Kidney (tissue), 14 donors: ENCODE measurements around the gene TRMT6. TPM values are rescaled to one million over a fixed set of nuclear protein-coding genes. Genes with fewer than 3 reads are reported as not detected.

Source experiments
- DNase-seq, 5 donors: peaks; one replicate each; pipeline ENCODE4 v3.0.0-alpha.2; 2013 to 2020
- FAIRE-seq: peaks from 2 replicates; lab custom pipeline; 2012; peaks lifted over from hg19 to GRCh38; lab: Jason Lieb, UNC
- H3K27ac ChIP-seq, 2 donors: one replicate each; pipeline ENCODE4 v1.7.0; 2013; ENCODE audit warnings: low read depth in 2 of 2, low read length in 2 of 2, inconsistent platforms in 1 of 2
- H3K27me3 ChIP-seq: one replicate; pipeline ENCODE4 v1.7.1; 2013; ENCODE audit warnings: low read length, inconsistent platforms; ENCODE audit not compliant: control insufficient read depth, insufficient read depth
- H3K36me3 ChIP-seq, 3 donors: one replicate each; pipeline versions ENCODE4 v1.7.0 to v1.7.1; 2013; ENCODE audit warnings: low read length in 3 of 3, control low read depth in 1 of 3, inconsistent platforms in 1 of 3; ENCODE audit not compliant: insufficient read depth in 3 of 3, control insufficient read depth in 2 of 3
- H3K4me1 ChIP-seq, 3 donors: one replicate each; pipeline versions ENCODE4 v1.7.0 to v1.7.1; 2013; ENCODE audit warnings: low read length in 3 of 3, inconsistent platforms in 1 of 3, low read depth in 1 of 3; ENCODE audit not compliant: control insufficient read depth in 2 of 3, insufficient read depth in 2 of 3
- H3K4me3 ChIP-seq, 3 donors: one replicate each; pipeline versions ENCODE4 v1.7.0 to v1.8.1; 2013; ENCODE audit warnings: low read length in 3 of 3, control low read depth in 1 of 3, inconsistent platforms in 1 of 3
- H3K9ac ChIP-seq, 3 donors: one replicate each; pipeline versions ENCODE4 v1.7.0 to v1.7.1; 2013; ENCODE audit warnings: low read length in 3 of 3, control low read depth in 1 of 3, inconsistent platforms in 1 of 3
- H3K9me3 ChIP-seq, 3 donors: one replicate each; pipeline versions ENCODE4 v1.7.0 to v1.7.1; 2013; ENCODE audit warnings: low read length in 3 of 3, control low read depth in 1 of 3, inconsistent platforms in 1 of 3; ENCODE audit not compliant: control insufficient read depth in 2 of 3, insufficient read depth in 1 of 3
- CTCF ChIP-seq: IDR thresholded peaks from 3 replicates; pipeline ENCODE4 v1.5.1; 2012; ENCODE audit warnings: mild to moderate bottlenecking, moderate library complexity, borderline replicate concordance; ENCODE audit not compliant: insufficient read depth; ENCODE audit errors: extremely low read depth
- intact Hi-C: fragments of 100-400 bp; cut with DNase I; formaldehyde crosslinking; loops from one replicate; pipeline ENCODE4 v1.11.1; 2022
- polyA plus RNA-seq: library from polyadenylated mRNA; stranded (reverse); fragments of 350-450 nt; fragmentation: Illumina TruSeq; extraction: RNeasy Lipid Tissue Mini Kit (QIAGEN cat#74804); gene quantifications from one replicate; pipeline ENCODE4 v1.2.3, GENCODE V29; 2014; ENCODE audit warnings: low read depth, low replicate concordance; ENCODE audit not compliant: insufficient read depth
- total RNA-seq: library from RNA; stranded (reverse); fragmentation: NEBNext Ultra II Directional; extraction: Animal tissue kit (Norgen Biotek cat#: 25700); gene quantifications from one replicate; pipeline ENCODE4 v1.2.1, GENCODE V29; 2021
- donor health status: control.
- donor health status: control.
- donor health status: control.
- donor health status: control.
- donor health status: control.
- donor health status: DM: yes; HTN: yes; CAD: no.
- donor health status: Normal renal cell carcinoma (clear cell type).

The TRMT6 gene
- total and polyA plus RNA-seq, 2 donors from 2014 or later = 9.1 to 12.3 TPM

DNA sequence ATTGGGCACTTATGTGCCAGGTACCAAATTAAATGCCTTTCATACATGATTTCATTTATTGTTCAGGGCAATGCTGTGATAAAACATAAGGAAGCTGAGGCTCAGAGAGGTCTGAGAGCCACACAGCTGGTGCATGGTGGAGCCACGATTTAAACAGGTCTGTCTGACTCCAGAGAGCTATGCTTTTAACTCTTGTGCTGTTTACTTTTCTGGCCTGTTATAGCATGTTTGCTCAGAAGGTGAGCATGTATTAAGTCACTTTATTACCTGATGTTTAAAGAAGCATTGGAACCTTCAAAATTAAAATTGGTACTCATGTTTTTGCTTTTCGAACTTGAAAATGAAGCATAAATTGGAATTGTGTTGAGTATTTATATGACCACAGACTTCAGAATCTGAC, 26.9 kb upstream of the TRMT6 start:
- Histone ChIP-seq H3K27ac (no peak overlapping the region), H3K9ac (no peak overlapping the region), H3K4me1 (peaks cover 0 to 4% (median 0%) of the 10 kb centered on the region in 3 donors), H3K27me3 (no peaks in the 10 kb centered on the region), H3K4me3 (no peak overlapping the region), H3K9me3 (no peaks in the 10 kb centered on the region), H3K36me3 (peaks cover 0 to 4% (median 0%) of the 10 kb centered on the region in 3 donors)
- no peak for TF ChIP-seq CTCF
- DNase-seq = no peak
- intact Hi-C loops = no loop called here
- FAIRE-seq = no peak

- intact Hi-C loops = no loop called here
- no peak for FAIRE-seq
Measured at GRCh38 chr20:5975778-5976177, 25.4 kb upstream of the TRMT6 start.

DNA sequence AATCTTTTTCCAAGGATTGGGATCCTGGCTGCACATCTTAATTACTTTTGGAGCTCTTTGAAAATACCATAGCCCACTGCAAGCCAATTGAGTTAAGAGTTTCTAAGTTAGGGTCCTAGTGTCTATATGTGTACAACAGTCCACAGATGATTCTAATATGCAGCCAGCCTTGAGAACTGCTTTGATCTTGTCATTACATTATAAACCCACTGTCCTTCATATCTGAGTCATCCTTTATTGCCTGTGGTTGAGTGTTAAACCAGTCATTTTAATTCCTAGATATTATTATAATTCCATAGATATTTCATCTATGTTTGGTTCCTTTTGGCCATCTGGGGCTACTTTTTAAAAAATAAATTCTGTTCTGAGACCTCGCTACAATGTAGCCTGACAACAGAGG, 24.2 kb upstream of the TRMT6 start:
- H3K27me3 ChIP-seq = no peaks in the 10 kb centered on the region
- intact Hi-C loops = no loop called here
- DNase-seq = no peak
- no peaks in the 10 kb centered on the region for H3K9me3 ChIP-seq
- FAIRE-seq = no peak
- H3K4me1 ChIP-seq = no peaks in the 10 kb centered on the region
- H3K4me3 ChIP-seq = no peak overlapping the region
- no peak overlapping the region for H3K9ac ChIP-seq
- no peak overlapping the region for H3K27ac ChIP-seq
- TF ChIP-seq CTCF = no peak
- peaks cover 0 to 4% (median 0%) of the 10 kb centered on the region in 3 donors for H3K36me3 ChIP-seq

More at GRCh38 chr20:5975778-5976177, 25.4 kb upstream of the TRMT6 start:
- no peaks in the 10 kb centered on the region for H3K27me3 ChIP-seq
- H3K4me1 ChIP-seq = peaks cover 0 to 4% (median 0%) of the 10 kb centered on the region in 3 donors
- peaks cover 0 to 4% (median 0%) of the 10 kb centered on the region in 3 donors for H3K36me3 ChIP-seq
- no peak for TF ChIP-seq CTCF
- no peaks in the 10 kb centered on the region for H3K9me3 ChIP-seq
- no peak overlapping the region for H3K9ac ChIP-seq
- no peak overlapping the region for H3K4me3 ChIP-seq
- H3K27ac ChIP-seq = no peak overlapping the region
- no peak for DNase-seq

GRCh38 chr20:5973971-5974370, 23.6 kb upstream of the TRMT6 start:
- intact Hi-C loops = no loop called here
- DNase-seq (no peak), FAIRE-seq (no peak)
- H3K27me3 ChIP-seq = no peaks in the 10 kb centered on the region
- no peaks in the 10 kb centered on the region for H3K4me1 ChIP-seq
- peaks cover 0 to 4% (median 0%) of the 10 kb centered on the region in 3 donors for H3K36me3 ChIP-seq
- no peak for TF ChIP-seq CTCF
- H3K9ac ChIP-seq = no peak overlapping the region
- no peak overlapping the region for H3K4me3 ChIP-seq
- H3K27ac ChIP-seq = no peak overlapping the region
- no peaks in the 10 kb centered on the region for H3K9me3 ChIP-seq
